Liver (tissue), 3 donors: ENCODE data around the gene VPS72.

Source experiments
- FOXA1 ChIP-seq: IDR thresholded peaks from 2 replicates; pipeline ENCODE4 v1.6.1; 2016; ENCODE audit warnings: antibody characterized with exemption
- GABPA ChIP-seq, 2 donors: IDR thresholded peaks in 1 of 2; conservative IDR thresholded peaks in 1 of 2; 2 replicates each; pipeline ENCODE4 v1.6.1; 2016; ENCODE audit warnings: antibody characterized with exemption in 2 of 2, mild to moderate bottlenecking in 1 of 2, moderate library complexity in 1 of 2
- JUND ChIP-seq, 2 donors: IDR thresholded peaks; 2 replicates each; pipeline ENCODE4 v1.6.1; 2016; ENCODE audit warnings: antibody characterized with exemption in 2 of 2
- NR2F2 ChIP-seq: IDR thresholded peaks from 2 replicates; pipeline ENCODE4 v1.6.1; 2016; ENCODE audit warnings: antibody characterized with exemption
- RAD21 ChIP-seq, 2 donors: IDR thresholded peaks; 2 replicates each; pipeline ENCODE4 v1.6.1; 2016; ENCODE audit warnings: antibody characterized with exemption in 2 of 2, mild to moderate bottlenecking in 2 of 2
- RXRA ChIP-seq, 2 donors: IDR thresholded peaks; 2 replicates each; pipeline ENCODE4 v1.6.1; 2017 to 2018; ENCODE audit warnings: antibody characterized with exemption in 2 of 2, mild to moderate bottlenecking in 1 of 2
- SP1 ChIP-seq: IDR thresholded peaks from 2 replicates; pipeline ENCODE4 v1.6.1; 2018; ENCODE audit warnings: antibody characterized with exemption, mild to moderate bottlenecking
- TAF1 ChIP-seq: conservative IDR thresholded peaks from 2 replicates; pipeline ENCODE4 v1.6.1; 2016; ENCODE audit warnings: antibody characterized with exemption, mild to moderate bottlenecking
- YY1 ChIP-seq: IDR thresholded peaks from 2 replicates; pipeline ENCODE4 v1.6.1; 2016; ENCODE audit warnings: antibody characterized with exemption, mild to moderate bottlenecking
- TF ChIP-seq, protein P1 (sequence below): IDR thresholded peaks from 2 replicates; pipeline ENCODE4 v1.6.1; 2016; ENCODE audit warnings: antibody characterized with exemption, mild to moderate bottlenecking
- TF ChIP-seq, protein P2 (sequence below): fragments of 150-350 bp; IDR thresholded peaks from 2 replicates; pipeline ENCODE4 v1.5.1; 2017; ENCODE audit warnings: improper control_type of control experiment, low read depth, low read length; ENCODE audit not compliant: missing input control
- TF ChIP-seq, protein P3 (sequence below): IDR thresholded peaks from 2 replicates; pipeline ENCODE4 v1.6.1; 2016; ENCODE audit warnings: antibody characterized with exemption
- TF ChIP-seq, protein P4 (sequence below): IDR thresholded peaks from 2 replicates; pipeline ENCODE4 v1.6.1; 2016; ENCODE audit warnings: antibody characterized with exemption
- TF ChIP-seq, protein P5 (sequence below): IDR thresholded peaks from 2 replicates; pipeline ENCODE4 v1.6.1; 2016; ENCODE audit warnings: antibody characterized with exemption
- donor health status: healthy.
- donor health status: healthy.

DNA sequence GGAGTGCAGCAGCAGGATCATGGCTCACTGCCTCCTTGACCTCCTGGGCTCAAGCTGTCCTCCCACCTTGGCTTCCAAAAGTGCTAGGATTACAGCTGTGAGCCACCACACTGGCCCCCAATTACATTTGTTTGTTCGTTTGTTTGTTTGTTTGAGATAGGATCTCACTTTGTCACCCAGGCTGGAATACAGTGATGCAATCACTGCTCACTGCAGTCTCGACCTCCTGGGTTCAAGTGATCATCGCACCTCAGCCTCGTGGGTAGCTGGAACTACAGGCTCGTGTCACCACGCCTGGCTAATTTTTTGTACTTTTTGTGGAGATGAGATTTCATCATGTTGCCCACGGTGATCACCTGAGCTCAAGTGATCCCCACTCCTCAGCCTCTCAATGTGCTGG, 2.0 kb upstream of the VPS72 start:
- TF ChIP-seq TAF1 (no peak), GABPA (IDR thresholded peaks at IDR 0.05 in 1 of 2, conservative IDR thresholded peaks at IDR 0.05 in 1 of 2) (no peak), JUND (IDR thresholded peaks at IDR 0.05) (no peak), RAD21 (IDR thresholded peaks at IDR 0.05) (no peak), FOXA1 (no peak), RXRA (IDR thresholded peaks at IDR 0.05) (no peak), SP1 (no peak), YY1 (no peak), NR2F2 (no peak)
- TF ChIP-seq, protein P1, sequence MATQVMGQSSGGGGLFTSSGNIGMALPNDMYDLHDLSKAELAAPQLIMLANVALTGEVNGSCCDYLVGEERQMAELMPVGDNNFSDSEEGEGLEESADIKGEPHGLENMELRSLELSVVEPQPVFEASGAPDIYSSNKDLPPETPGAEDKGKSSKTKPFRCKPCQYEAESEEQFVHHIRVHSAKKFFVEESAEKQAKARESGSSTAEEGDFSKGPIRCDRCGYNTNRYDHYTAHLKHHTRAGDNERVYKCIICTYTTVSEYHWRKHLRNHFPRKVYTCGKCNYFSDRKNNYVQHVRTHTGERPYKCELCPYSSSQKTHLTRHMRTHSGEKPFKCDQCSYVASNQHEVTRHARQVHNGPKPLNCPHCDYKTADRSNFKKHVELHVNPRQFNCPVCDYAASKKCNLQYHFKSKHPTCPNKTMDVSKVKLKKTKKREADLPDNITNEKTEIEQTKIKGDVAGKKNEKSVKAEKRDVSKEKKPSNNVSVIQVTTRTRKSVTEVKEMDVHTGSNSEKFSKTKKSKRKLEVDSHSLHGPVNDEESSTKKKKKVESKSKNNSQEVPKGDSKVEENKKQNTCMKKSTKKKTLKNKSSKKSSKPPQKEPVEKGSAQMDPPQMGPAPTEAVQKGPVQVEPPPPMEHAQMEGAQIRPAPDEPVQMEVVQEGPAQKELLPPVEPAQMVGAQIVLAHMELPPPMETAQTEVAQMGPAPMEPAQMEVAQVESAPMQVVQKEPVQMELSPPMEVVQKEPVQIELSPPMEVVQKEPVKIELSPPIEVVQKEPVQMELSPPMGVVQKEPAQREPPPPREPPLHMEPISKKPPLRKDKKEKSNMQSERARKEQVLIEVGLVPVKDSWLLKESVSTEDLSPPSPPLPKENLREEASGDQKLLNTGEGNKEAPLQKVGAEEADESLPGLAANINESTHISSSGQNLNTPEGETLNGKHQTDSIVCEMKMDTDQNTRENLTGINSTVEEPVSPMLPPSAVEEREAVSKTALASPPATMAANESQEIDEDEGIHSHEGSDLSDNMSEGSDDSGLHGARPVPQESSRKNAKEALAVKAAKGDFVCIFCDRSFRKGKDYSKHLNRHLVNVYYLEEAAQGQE, result no peak
- TF ChIP-seq, protein P2, sequence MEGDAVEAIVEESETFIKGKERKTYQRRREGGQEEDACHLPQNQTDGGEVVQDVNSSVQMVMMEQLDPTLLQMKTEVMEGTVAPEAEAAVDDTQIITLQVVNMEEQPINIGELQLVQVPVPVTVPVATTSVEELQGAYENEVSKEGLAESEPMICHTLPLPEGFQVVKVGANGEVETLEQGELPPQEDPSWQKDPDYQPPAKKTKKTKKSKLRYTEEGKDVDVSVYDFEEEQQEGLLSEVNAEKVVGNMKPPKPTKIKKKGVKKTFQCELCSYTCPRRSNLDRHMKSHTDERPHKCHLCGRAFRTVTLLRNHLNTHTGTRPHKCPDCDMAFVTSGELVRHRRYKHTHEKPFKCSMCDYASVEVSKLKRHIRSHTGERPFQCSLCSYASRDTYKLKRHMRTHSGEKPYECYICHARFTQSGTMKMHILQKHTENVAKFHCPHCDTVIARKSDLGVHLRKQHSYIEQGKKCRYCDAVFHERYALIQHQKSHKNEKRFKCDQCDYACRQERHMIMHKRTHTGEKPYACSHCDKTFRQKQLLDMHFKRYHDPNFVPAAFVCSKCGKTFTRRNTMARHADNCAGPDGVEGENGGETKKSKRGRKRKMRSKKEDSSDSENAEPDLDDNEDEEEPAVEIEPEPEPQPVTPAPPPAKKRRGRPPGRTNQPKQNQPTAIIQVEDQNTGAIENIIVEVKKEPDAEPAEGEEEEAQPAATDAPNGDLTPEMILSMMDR, result no peak
- TF ChIP-seq, protein P3, sequence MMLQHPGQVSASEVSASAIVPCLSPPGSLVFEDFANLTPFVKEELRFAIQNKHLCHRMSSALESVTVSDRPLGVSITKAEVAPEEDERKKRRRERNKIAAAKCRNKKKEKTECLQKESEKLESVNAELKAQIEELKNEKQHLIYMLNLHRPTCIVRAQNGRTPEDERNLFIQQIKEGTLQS, result no peak
- TF ChIP-seq, protein P4, sequence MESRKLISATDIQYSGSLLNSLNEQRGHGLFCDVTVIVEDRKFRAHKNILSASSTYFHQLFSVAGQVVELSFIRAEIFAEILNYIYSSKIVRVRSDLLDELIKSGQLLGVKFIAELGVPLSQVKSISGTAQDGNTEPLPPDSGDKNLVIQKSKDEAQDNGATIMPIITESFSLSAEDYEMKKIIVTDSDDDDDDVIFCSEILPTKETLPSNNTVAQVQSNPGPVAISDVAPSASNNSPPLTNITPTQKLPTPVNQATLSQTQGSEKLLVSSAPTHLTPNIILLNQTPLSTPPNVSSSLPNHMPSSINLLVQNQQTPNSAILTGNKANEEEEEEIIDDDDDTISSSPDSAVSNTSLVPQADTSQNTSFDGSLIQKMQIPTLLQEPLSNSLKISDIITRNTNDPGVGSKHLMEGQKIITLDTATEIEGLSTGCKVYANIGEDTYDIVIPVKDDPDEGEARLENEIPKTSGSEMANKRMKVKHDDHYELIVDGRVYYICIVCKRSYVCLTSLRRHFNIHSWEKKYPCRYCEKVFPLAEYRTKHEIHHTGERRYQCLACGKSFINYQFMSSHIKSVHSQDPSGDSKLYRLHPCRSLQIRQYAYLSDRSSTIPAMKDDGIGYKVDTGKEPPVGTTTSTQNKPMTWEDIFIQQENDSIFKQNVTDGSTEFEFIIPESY, result no peak
- TF ChIP-seq, protein P5, sequence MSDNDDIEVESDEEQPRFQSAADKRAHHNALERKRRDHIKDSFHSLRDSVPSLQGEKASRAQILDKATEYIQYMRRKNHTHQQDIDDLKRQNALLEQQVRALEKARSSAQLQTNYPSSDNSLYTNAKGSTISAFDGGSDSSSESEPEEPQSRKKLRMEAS, result no peak
